HCT116 (cell line): ENCODE results near the gene SOD1. TPM values are rescaled to one million over a fixed set of nuclear protein-coding genes. Genes with fewer than 3 reads are reported as not detected.

Source experiments
- ATAC-seq: fragments of 200-7000 bp; cut with Tn5 transposase; 2 replicates; pipeline ENCODE4 v1.9.1; 2020; ENCODE audit warnings: mild to moderate bottlenecking, moderate library complexity
- BruUV-seq: library from RNA; stranded (reverse); fragments of 400-500 nt; replicated peaks from 2 replicates; lab custom pipeline; 2021; lab: Mats Ljungman, UMichigan
- CTCF ChIA-PET: fragments of 300-600 bp; sonication (Branson Sonifier 250); formaldehyde crosslinking; loops from one replicate; lab custom pipeline; 2021; ENCODE audit warnings: antibody characterized with exemption; lab: Charles Lee
- POLR2A ChIA-PET: fragments of 300-600, 350-600 bp; sonication (Branson Sonifier 250); formaldehyde crosslinking; loops from one replicate; lab custom pipeline; 2021; ENCODE audit warnings: antibody characterized with exemption; lab: Charles Lee
- RAD21 ChIA-PET, 2 experiments: fragments of 300-600 bp; sonication (Branson Sonifier 250); formaldehyde crosslinking; loops; one replicate each; lab custom pipeline; 2023; ENCODE audit warnings: low total read pairs in 2 of 2; ENCODE audit not compliant: uncharacterized antibody in 2 of 2, unreplicated experiment in 2 of 2, low non-redundant PET in 1 of 2; lab: Charles Lee
- DNase-seq: peaks from one replicate; pipeline ENCODE4 v3.0.0-alpha.2; 2010; ENCODE audit warnings: low read depth, low spot score
- H2AFZ ChIP-seq: fragments of 200-600 bp; shearing (Covaris generic), sonication (generic); 2 replicates; pipeline ENCODE4 v1.6.1; 2017; ENCODE audit warnings: low read depth, mixed run types, mixed read lengths, antibody characterized with exemption, low read length; ENCODE audit not compliant: poor library complexity, severe bottlenecking
- H3K27ac ChIP-seq: 2 replicates; pipeline ENCODE4 v1.5.1; 2012; ENCODE audit warnings: low read depth, low read length
- H3K27me3 ChIP-seq: fragments of 200-600 bp; sonication (generic); 2 replicates; pipeline ENCODE4 v1.6.1; 2016; ENCODE audit warnings: mixed run types, low read length, mixed read lengths; ENCODE audit not compliant: insufficient read depth
- H3K36me3 ChIP-seq, 2 experiments: fragments of 200-500 bp in 1 of 2; fragments of 200-600 bp in 1 of 2; sonication (Bioruptor generic) in 1 of 2; sonication (generic) in 1 of 2; 2 replicates each; pipeline versions ENCODE4 v1.5.1 to v1.6.1; 2014 to 2016; ENCODE audit warnings: low read length in 2 of 2, inconsistent platforms in 1 of 2, mixed read lengths in 1 of 2, mixed run types in 1 of 2; ENCODE audit not compliant: insufficient read depth in 2 of 2, control insufficient read depth in 1 of 2
- H3K4me1 ChIP-seq, 2 experiments: fragments of 200-600 bp in 1 of 2; sonication (generic) in 1 of 2; 2 replicates each; pipeline versions ENCODE4 v1.5.1 to v1.6.1; 2012 to 2017; ENCODE audit warnings: low read length in 2 of 2, inconsistent platforms in 1 of 2, mild to moderate bottlenecking in 1 of 2, mixed read lengths in 1 of 2, mixed run types in 1 of 2, moderate library complexity in 1 of 2; ENCODE audit not compliant: insufficient read depth in 2 of 2, control insufficient read depth in 1 of 2
- H3K4me2 ChIP-seq: fragments of 200-600 bp; sonication (generic); 2 replicates; pipeline ENCODE4 v1.6.1; 2017; ENCODE audit warnings: mixed run types, low read length, mixed read lengths
- H3K4me3 ChIP-seq, 2 experiments: fragments of 200-600 bp in 1 of 2; sonication (generic) in 1 of 2; replicated peaks in 1 of 2; 2 replicates each; pipeline ENCODE4 v1.5.1; 2011 to 2016; ENCODE audit warnings: low read length in 2 of 2, control low read depth in 1 of 2, low read depth in 1 of 2, mild to moderate bottlenecking in 1 of 2, mixed read lengths in 1 of 2, mixed run types in 1 of 2
- H3K79me2 ChIP-seq: fragments of 200-600 bp; sonication (generic); 2 replicates; pipeline ENCODE4 v1.6.1; 2017; ENCODE audit warnings: mild to moderate bottlenecking, mixed run types, low read length, moderate library complexity, mixed read lengths; ENCODE audit not compliant: insufficient read depth
- H3K9ac ChIP-seq: fragments of 200-600 bp; sonication (generic); 2 replicates; pipeline ENCODE4 v1.6.1; 2016; ENCODE audit warnings: low read length, mixed read lengths
- H3K9me2 ChIP-seq: fragments of 200-600 bp; sonication (generic), shearing (Covaris generic); 2 replicates; pipeline ENCODE4 v1.6.1; 2017; ENCODE audit warnings: mixed run types, mild to moderate bottlenecking, moderate library complexity; ENCODE audit not compliant: insufficient read depth
- H3K9me3 ChIP-seq, 2 experiments: fragments of 200-500 bp in 1 of 2; fragments of 200-600 bp in 1 of 2; sonication (Bioruptor generic) in 1 of 2; sonication (generic) in 1 of 2; 2 replicates each; pipeline ENCODE4 v1.6.1; 2014 to 2017; ENCODE audit warnings: low read length in 2 of 2, mixed read lengths in 2 of 2, inconsistent platforms in 1 of 2, low read depth in 1 of 2, mild to moderate bottlenecking in 1 of 2, mixed run types in 1 of 2, moderate library complexity in 1 of 2; ENCODE audit not compliant: control insufficient read depth in 1 of 2, insufficient read depth in 1 of 2
- H4K20me1 ChIP-seq: fragments of 200-600 bp; sonication (generic), shearing (Covaris generic); 2 replicates; pipeline ENCODE4 v1.6.1; 2017; ENCODE audit warnings: mixed run types, mild to moderate bottlenecking, moderate library complexity; ENCODE audit not compliant: insufficient read depth
- CBX3 ChIP-seq: IDR thresholded peaks from 2 replicates; pipeline ENCODE4 v1.6.1; 2012; ENCODE audit warnings: low read depth
- CEBPB ChIP-seq: IDR thresholded peaks from 2 replicates; pipeline ENCODE4 v1.6.1; 2012; ENCODE audit warnings: low read depth
- EGR1 ChIP-seq: IDR thresholded peaks from 2 replicates; pipeline ENCODE4 v1.6.1; 2012; ENCODE audit warnings: low read depth
- ELF1 ChIP-seq: IDR thresholded peaks from 2 replicates; pipeline ENCODE4 v1.6.1; 2012; ENCODE audit warnings: low read depth, borderline replicate concordance
- EZH2 ChIP-seq: fragments of 200-600 bp; sonication (generic); IDR thresholded peaks from 2 replicates; pipeline ENCODE4 v1.6.1; 2017; ENCODE audit warnings: antibody characterized with exemption, mixed run types
- FOSL1 ChIP-seq: IDR thresholded peaks from 2 replicates; pipeline ENCODE4 v1.6.1; 2012; ENCODE audit warnings: low read depth
- POLR2A ChIP-seq: IDR thresholded peaks from 2 replicates; pipeline ENCODE4 v1.7.0; 2011; ENCODE audit warnings: borderline replicate concordance; ENCODE audit not compliant: insufficient read depth, insufficient read length; ENCODE audit errors: extremely low read depth
- POLR2AphosphoS5 ChIP-seq: IDR thresholded peaks from 2 replicates; pipeline ENCODE4 v1.6.1; 2011; ENCODE audit warnings: mild to moderate bottlenecking, low read depth, low read length, moderate library complexity
- RAD21 ChIP-seq: IDR thresholded peaks from 2 replicates; pipeline ENCODE4 v1.6.1; 2012; ENCODE audit warnings: low read depth, mild to moderate bottlenecking
- SIN3A ChIP-seq: IDR thresholded peaks from 2 replicates; pipeline ENCODE4 v1.6.1; 2012; ENCODE audit warnings: low read depth
- SP1 ChIP-seq: IDR thresholded peaks from 2 replicates; pipeline ENCODE4 v1.6.1; 2012; ENCODE audit warnings: low read depth
- TCF7L2 ChIP-seq: IDR thresholded peaks from 2 replicates; pipeline ENCODE4 v1.7.0; 2011; ENCODE audit warnings: borderline replicate concordance, inconsistent platforms; ENCODE audit not compliant: insufficient read depth, insufficient read length; ENCODE audit errors: extremely low read depth
- YY1 ChIP-seq: IDR thresholded peaks from 2 replicates; pipeline ENCODE4 v1.6.1; 2011; ENCODE audit warnings: low read length, low read depth, moderate library complexity, mild to moderate bottlenecking; ENCODE audit not compliant: insufficient replicate concordance; ENCODE audit errors: extremely low read depth
- ZFX ChIP-seq: fragments of 450-650 bp; IDR thresholded peaks from 2 replicates; pipeline ENCODE4 v1.6.1; 2017
- ZNF274 ChIP-seq: fragments of 200-500 bp; sonication (Bioruptor generic); IDR thresholded peaks from 2 replicates; pipeline ENCODE4 v1.6.1; 2014; ENCODE audit warnings: mild to moderate bottlenecking, low read depth, low read length, inconsistent platforms
- intact Hi-C: fragments of 100-400 bp; cut with micrococcal nuclease; formaldehyde crosslinking; loops from 2 replicates; pipeline ENCODE4 v1.10.0; 2022
- total RNA-seq: library from RNA; stranded (reverse); gene quantifications from one replicate; pipeline ENCODE4 v1.2.1, GENCODE V29; 2021; ENCODE audit not compliant: unreplicated experiment
- TF ChIP-seq, protein P1 (sequence below): IDR thresholded peaks from 2 replicates; pipeline ENCODE4 v1.6.1; 2012; ENCODE audit warnings: low read depth
- TF ChIP-seq, protein P2 (sequence below): IDR thresholded peaks from 2 replicates; pipeline ENCODE4 v1.6.1; 2011; ENCODE audit warnings: mild to moderate bottlenecking, low read length, moderate library complexity; ENCODE audit not compliant: insufficient replicate concordance; ENCODE audit errors: extremely low read depth
- TF ChIP-seq, protein P3 (sequence below): IDR thresholded peaks from 2 replicates; pipeline ENCODE4 v1.6.1; 2012
- TF ChIP-seq, protein P4 (sequence below), 3 experiments: fragments of 200-600 bp in 1 of 3; sonication (generic) in 1 of 3; IDR thresholded peaks in 2 of 3; conservative IDR thresholded peaks in 1 of 3; 2 replicates each; pipeline ENCODE4 v1.5.1; 2012 to 2017; ENCODE audit warnings: low read depth in 2 of 3, low read length in 2 of 3, antibody characterized with exemption in 1 of 3, borderline replicate concordance in 1 of 3, control low read depth in 1 of 3, mild to moderate bottlenecking in 1 of 3, mixed read lengths in 1 of 3, mixed run types in 1 of 3, moderate library complexity in 1 of 3; ENCODE audit not compliant: insufficient read depth in 1 of 3
- TF ChIP-seq, protein P5 (sequence below): IDR thresholded peaks from 2 replicates; pipeline ENCODE4 v1.6.1; 2012

The SOD1 gene
- total RNA-seq, 1 experiment from 2014 or later: 419 TPM

DNA sequence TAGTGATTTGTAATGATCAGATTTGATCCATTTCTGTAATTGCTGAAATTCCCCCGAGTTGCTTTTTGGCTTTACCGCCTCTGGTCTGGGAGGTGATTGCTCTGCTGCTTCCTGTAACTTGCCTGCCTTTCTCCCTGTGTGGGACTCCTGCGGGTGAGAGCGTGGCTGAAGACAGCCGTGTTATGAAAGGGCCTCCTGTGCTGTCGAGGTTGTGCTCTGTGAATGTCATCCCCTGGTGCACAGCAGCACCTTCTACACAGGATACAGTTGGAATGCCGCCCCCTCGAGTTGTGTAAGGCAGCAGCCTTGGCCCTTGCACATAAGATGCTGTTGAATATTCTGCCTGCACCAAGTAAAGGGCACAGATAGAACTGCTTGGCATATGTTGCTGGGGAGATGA, 5.9 kb downstream of the SOD1 start:
- no peak for ATAC-seq
- Histone ChIP-seq H3K4me3 (no peak overlapping the region), H3K4me1 (peaks cover 5 to 24% of the 10 kb centered on the region in 2 experiments; a peak in 3 of 4 replicates), H3K9ac (no peak overlapping the region), H3K9me2 (no peaks in the 10 kb centered on the region), H4K20me1 (peaks cover 21% of the 10 kb centered on the region; the same call in 1 of the 2 replicates), H3K4me2 (no peak overlapping the region)
- CTCF ChIA-PET: no interaction called here
- TF ChIP-seq RAD21 (no peak), SP1 (no peak), SIN3A (no peak), ZNF274 (no peak), POLR2A (no peak), ELF1 (no peak), POLR2AphosphoS5 (no peak), CBX3 (no peak), YY1 (no peak), EZH2 (no peak), CEBPB (no peak), EGR1 (no peak), ZFX (no peak), FOSL1 (no peak), TCF7L2 (no peak)
- TF ChIP-seq, protein P1, sequence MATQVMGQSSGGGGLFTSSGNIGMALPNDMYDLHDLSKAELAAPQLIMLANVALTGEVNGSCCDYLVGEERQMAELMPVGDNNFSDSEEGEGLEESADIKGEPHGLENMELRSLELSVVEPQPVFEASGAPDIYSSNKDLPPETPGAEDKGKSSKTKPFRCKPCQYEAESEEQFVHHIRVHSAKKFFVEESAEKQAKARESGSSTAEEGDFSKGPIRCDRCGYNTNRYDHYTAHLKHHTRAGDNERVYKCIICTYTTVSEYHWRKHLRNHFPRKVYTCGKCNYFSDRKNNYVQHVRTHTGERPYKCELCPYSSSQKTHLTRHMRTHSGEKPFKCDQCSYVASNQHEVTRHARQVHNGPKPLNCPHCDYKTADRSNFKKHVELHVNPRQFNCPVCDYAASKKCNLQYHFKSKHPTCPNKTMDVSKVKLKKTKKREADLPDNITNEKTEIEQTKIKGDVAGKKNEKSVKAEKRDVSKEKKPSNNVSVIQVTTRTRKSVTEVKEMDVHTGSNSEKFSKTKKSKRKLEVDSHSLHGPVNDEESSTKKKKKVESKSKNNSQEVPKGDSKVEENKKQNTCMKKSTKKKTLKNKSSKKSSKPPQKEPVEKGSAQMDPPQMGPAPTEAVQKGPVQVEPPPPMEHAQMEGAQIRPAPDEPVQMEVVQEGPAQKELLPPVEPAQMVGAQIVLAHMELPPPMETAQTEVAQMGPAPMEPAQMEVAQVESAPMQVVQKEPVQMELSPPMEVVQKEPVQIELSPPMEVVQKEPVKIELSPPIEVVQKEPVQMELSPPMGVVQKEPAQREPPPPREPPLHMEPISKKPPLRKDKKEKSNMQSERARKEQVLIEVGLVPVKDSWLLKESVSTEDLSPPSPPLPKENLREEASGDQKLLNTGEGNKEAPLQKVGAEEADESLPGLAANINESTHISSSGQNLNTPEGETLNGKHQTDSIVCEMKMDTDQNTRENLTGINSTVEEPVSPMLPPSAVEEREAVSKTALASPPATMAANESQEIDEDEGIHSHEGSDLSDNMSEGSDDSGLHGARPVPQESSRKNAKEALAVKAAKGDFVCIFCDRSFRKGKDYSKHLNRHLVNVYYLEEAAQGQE: no peak
- TF ChIP-seq, protein P2, sequence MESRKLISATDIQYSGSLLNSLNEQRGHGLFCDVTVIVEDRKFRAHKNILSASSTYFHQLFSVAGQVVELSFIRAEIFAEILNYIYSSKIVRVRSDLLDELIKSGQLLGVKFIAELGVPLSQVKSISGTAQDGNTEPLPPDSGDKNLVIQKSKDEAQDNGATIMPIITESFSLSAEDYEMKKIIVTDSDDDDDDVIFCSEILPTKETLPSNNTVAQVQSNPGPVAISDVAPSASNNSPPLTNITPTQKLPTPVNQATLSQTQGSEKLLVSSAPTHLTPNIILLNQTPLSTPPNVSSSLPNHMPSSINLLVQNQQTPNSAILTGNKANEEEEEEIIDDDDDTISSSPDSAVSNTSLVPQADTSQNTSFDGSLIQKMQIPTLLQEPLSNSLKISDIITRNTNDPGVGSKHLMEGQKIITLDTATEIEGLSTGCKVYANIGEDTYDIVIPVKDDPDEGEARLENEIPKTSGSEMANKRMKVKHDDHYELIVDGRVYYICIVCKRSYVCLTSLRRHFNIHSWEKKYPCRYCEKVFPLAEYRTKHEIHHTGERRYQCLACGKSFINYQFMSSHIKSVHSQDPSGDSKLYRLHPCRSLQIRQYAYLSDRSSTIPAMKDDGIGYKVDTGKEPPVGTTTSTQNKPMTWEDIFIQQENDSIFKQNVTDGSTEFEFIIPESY: no peak
- TF ChIP-seq, protein P3, sequence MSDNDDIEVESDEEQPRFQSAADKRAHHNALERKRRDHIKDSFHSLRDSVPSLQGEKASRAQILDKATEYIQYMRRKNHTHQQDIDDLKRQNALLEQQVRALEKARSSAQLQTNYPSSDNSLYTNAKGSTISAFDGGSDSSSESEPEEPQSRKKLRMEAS: no peak
- TF ChIP-seq, protein P4, sequence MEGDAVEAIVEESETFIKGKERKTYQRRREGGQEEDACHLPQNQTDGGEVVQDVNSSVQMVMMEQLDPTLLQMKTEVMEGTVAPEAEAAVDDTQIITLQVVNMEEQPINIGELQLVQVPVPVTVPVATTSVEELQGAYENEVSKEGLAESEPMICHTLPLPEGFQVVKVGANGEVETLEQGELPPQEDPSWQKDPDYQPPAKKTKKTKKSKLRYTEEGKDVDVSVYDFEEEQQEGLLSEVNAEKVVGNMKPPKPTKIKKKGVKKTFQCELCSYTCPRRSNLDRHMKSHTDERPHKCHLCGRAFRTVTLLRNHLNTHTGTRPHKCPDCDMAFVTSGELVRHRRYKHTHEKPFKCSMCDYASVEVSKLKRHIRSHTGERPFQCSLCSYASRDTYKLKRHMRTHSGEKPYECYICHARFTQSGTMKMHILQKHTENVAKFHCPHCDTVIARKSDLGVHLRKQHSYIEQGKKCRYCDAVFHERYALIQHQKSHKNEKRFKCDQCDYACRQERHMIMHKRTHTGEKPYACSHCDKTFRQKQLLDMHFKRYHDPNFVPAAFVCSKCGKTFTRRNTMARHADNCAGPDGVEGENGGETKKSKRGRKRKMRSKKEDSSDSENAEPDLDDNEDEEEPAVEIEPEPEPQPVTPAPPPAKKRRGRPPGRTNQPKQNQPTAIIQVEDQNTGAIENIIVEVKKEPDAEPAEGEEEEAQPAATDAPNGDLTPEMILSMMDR (IDR thresholded peaks at IDR 0.05 in 2 of 3, conservative IDR thresholded peaks at IDR 0.05 in 1 of 3; ENCODE audit: borderline replicate concordance in 1 of 3, insufficient read depth in 1 of 3, low read depth in 2 of 3, low read length in 2 of 3): no peak
- TF ChIP-seq, protein P5, sequence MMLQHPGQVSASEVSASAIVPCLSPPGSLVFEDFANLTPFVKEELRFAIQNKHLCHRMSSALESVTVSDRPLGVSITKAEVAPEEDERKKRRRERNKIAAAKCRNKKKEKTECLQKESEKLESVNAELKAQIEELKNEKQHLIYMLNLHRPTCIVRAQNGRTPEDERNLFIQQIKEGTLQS: no peak
- TF ChIP-seq, all 23 proteins: peak for 0
- H3K79me2 ChIP-seq: peaks cover 69% of the 10 kb centered on the region
- BruUV-seq: no TSS peak
- H3K27me3 ChIP-seq: no peaks in the 10 kb centered on the region
- intact Hi-C loops: loop anchor here (2.0 kb wide), 1 partner anchor 67 kb away; the partner anchor contains the start of gene SCAF4
- peaks cover 38 to 57% of the 10 kb centered on the region in 2 experiments; a peak in 3 of 4 replicates for H3K36me3 ChIP-seq
- H3K9me3 ChIP-seq: no peaks in the 10 kb centered on the region
- POLR2A ChIA-PET: no interaction called here
- no peak overlapping the region for H2AFZ ChIP-seq
- RAD21 ChIA-PET: no interaction called here
- no peak overlapping the region for H3K27ac ChIP-seq
- DNase-seq: no peak
